ENCODE data around the gene HNRNPLL.

GRCh38 chr2:38650012-38650411, 47.3 kb upstream of the HNRNPLL start:
- TF ChIP-seq CTCF (conservative IDR thresholded peaks at IDR 0.05 in 1 of 2, IDR thresholded peaks at IDR 0.05 in 1 of 2; ENCODE audit: extremely low read depth in 1 of 2, insufficient read depth in 1 of 2, low read depth in 1 of 2, low read length in 2 of 2) (no peak), EZH2 (IDR thresholded peaks at IDR 0.05; ENCODE audit: borderline replicate concordance, low read length) (no peak)
